A549 treated with RU486 at 1 μM for 4 hours (cell line): Measurements from ENCODE around the gene OR5H6. TPM values are rescaled to one million over a fixed set of nuclear protein-coding genes. Genes with fewer than 3 reads are reported as not detected.

Experiments used
- total RNA-seq: library from RNA; stranded (reverse); fragments of 200-300 nt; extraction: Qiagen RNA extraction; gene quantifications from 5 replicates; pipeline ENCODE4 v1.2.3, GENCODE V29; 2022; ENCODE audit warnings: low read depth

The OR5H6 gene
- not detected in 5 replicates for total RNA-seq

GRCh38 chr3:98263944-98264343, at the start of gene OR5H6:
Gene OR5H6 (plus strand): TSS chr3:98264244. CDS start chr3:98264333, 89 bp downstream.

GRCh38 chr3:98282205-98282604, 18.2 kb downstream of the OR5H6 start, which contains the start of gene OR5H2:
Gene OR5H2 (plus strand): TSS chr3:98282505. CDS start chr3:98282903, 398 bp downstream.

Other genes with a start within 250 kb of the OR5H6 start
- gene GABRR3, start 228.9 kb upstream of the OR5H6 start, total RNA-seq = not detected in 5 replicates
- not detected in 5 replicates for gene OR5AC2, start 177.1 kb upstream of the OR5H6 start, total RNA-seq
- not detected in 5 replicates for gene OR5H1, start 133.5 kb upstream of the OR5H6 start, total RNA-seq
- not detected in 5 replicates for gene OR5H14, start 116.8 kb upstream of the OR5H6 start, total RNA-seq
- not detected in 5 replicates for gene OR5H15, start 97.5 kb upstream of the OR5H6 start, total RNA-seq
- gene OR5H2, start 18.3 kb downstream of the OR5H6 start, total RNA-seq = not detected in 5 replicates
- not detected in 5 replicates for gene OR5K4, start 89.6 kb downstream of the OR5H6 start, total RNA-seq
- not detected in 5 replicates for gene OR5K3, start 126.4 kb downstream of the OR5H6 start, total RNA-seq
- not detected in 5 replicates for gene OR5K1, start 199.0 kb downstream of the OR5H6 start, total RNA-seq
- gene OR5K2, start 233.4 kb downstream of the OR5H6 start, total RNA-seq = not detected in 5 replicates